IMR-90 (cell line): ENCODE results near the gene PLCG2. TPM values are rescaled to one million over a fixed set of nuclear protein-coding genes. Genes with fewer than 3 reads are reported as not detected.

Experiments
- ATAC-seq: fragments of 200-7000 bp; cut with Tn5 transposase; 2 replicates; pipeline ENCODE4 v1.9.1; 2020; ENCODE audit warnings: low read depth, mild to moderate bottlenecking, moderate library complexity
- BruUV-seq: library from RNA; stranded (reverse); fragments of 400-500 nt; replicated peaks from 2 replicates; lab custom pipeline; 2021; lab: Mats Ljungman, UMichigan
- CTCF ChIA-PET: fragments of 300-600 bp; formaldehyde crosslinking; extraction: SDS; loops from one replicate; lab custom pipeline; 2021; ENCODE audit warnings: antibody characterized with exemption; lab: Yijun Ruan, JAX
- POLR2A ChIA-PET: fragments of 300-600 bp; sonication (Branson Sonifier 250); formaldehyde crosslinking; loops from one replicate; lab custom pipeline; 2022; ENCODE audit warnings: antibody characterized with exemption; ENCODE audit not compliant: unreplicated experiment; lab: Charles Lee
- DNase-seq: peaks from one replicate; pipeline ENCODE4 v3.0.0; 2013
- H2AFZ ChIP-seq: replicated peaks from 2 replicates; pipeline ENCODE3; 2013; ENCODE audit warnings: low read length, mild to moderate bottlenecking; ENCODE audit not compliant: poor library complexity
- H2AK5ac ChIP-seq: 2 replicates; pipeline ENCODE4 v1.6.1; 2013; ENCODE audit warnings: low read depth, low read length, inconsistent platforms
- H2AK9ac ChIP-seq: replicated peaks from 2 replicates; pipeline ENCODE3; 2013; ENCODE audit warnings: mild to moderate bottlenecking, low read depth, low read length, moderate library complexity; ENCODE audit not compliant: poor library complexity
- H2BK120ac ChIP-seq: 2 replicates; pipeline ENCODE4 v1.6.1; 2013; ENCODE audit warnings: low read depth, low read length, inconsistent platforms
- H2BK15ac ChIP-seq: 3 replicates; pipeline ENCODE4 v1.6.1; 2013; ENCODE audit warnings: low read depth, low read length, inconsistent platforms
- H2BK20ac ChIP-seq: 2 replicates; pipeline ENCODE4 v1.6.1; 2013; ENCODE audit warnings: low read depth, mild to moderate bottlenecking, inconsistent platforms, low read length, moderate library complexity
- H2BK5ac ChIP-seq: 2 replicates; pipeline ENCODE4 v1.6.1; 2013; ENCODE audit warnings: mild to moderate bottlenecking, low read depth, low read length, inconsistent platforms; ENCODE audit not compliant: poor library complexity, severe bottlenecking
- H3K14ac ChIP-seq: replicated peaks from 2 replicates; pipeline ENCODE4 v1.6.1; 2013; ENCODE audit warnings: low read depth, low read length, inconsistent platforms
- H3K18ac ChIP-seq: 2 replicates; pipeline ENCODE4 v1.6.1; 2013; ENCODE audit warnings: low read depth, low read length, control low read depth
- H3K23ac ChIP-seq: 2 replicates; pipeline ENCODE4 v1.6.1; 2013; ENCODE audit warnings: low read depth, low read length, inconsistent platforms
- H3K27ac ChIP-seq: 2 replicates; pipeline ENCODE4 v1.5.1; 2013; ENCODE audit warnings: mild to moderate bottlenecking, control low read depth, low read length; ENCODE audit not compliant: insufficient read depth
- H3K27me3 ChIP-seq: 2 replicates; pipeline ENCODE4 v1.6.1; 2013; ENCODE audit warnings: low read length; ENCODE audit not compliant: control insufficient read depth, insufficient read depth
- H3K36me3 ChIP-seq: 2 replicates; pipeline ENCODE4 v1.6.1; 2013; ENCODE audit warnings: low read length, mixed read lengths; ENCODE audit not compliant: control insufficient read depth, insufficient read depth
- H3K4ac ChIP-seq: 2 replicates; pipeline ENCODE4 v1.6.1; 2013; ENCODE audit warnings: low read depth, low read length, inconsistent platforms
- H3K4me1 ChIP-seq: 2 replicates; pipeline ENCODE4 v1.6.1; 2013; ENCODE audit warnings: low read length, mixed read lengths; ENCODE audit not compliant: control insufficient read depth, insufficient read depth
- H3K4me2 ChIP-seq: 2 replicates; pipeline ENCODE4 v1.6.1; 2013; ENCODE audit warnings: low read depth, mild to moderate bottlenecking, control low read depth, low read length, moderate library complexity
- H3K4me3 ChIP-seq: 2 replicates; pipeline ENCODE4 v1.5.1; 2013; ENCODE audit warnings: low read depth, mild to moderate bottlenecking, control low read depth, low read length, moderate library complexity; ENCODE audit not compliant: insufficient read depth
- H3K56ac ChIP-seq: 2 replicates; pipeline ENCODE4 v1.6.1; 2013; ENCODE audit warnings: low read length, inconsistent platforms; ENCODE audit not compliant: insufficient read depth; ENCODE audit errors: extremely low read depth
- H3K79me1 ChIP-seq, 2 experiments: 2 replicates each; pipeline ENCODE4 v1.6.1; 2013; ENCODE audit warnings: low read length in 2 of 2, inconsistent platforms in 1 of 2, low read depth in 1 of 2
- H3K9ac ChIP-seq: 2 replicates; pipeline ENCODE4 v1.6.1; 2013; ENCODE audit warnings: low read depth, low read length, control low read depth
- H3K9me1 ChIP-seq: 2 replicates; pipeline ENCODE4 v1.6.1; 2013; ENCODE audit warnings: low read length, inconsistent platforms; ENCODE audit not compliant: insufficient read depth
- H3K9me3 ChIP-seq: 2 replicates; pipeline ENCODE4 v1.6.1; 2013; ENCODE audit warnings: low read length; ENCODE audit not compliant: control insufficient read depth, insufficient read depth
- H4K20me1 ChIP-seq: 2 replicates; pipeline ENCODE4 v1.6.1; 2013; ENCODE audit warnings: low read length, inconsistent platforms; ENCODE audit not compliant: insufficient read depth
- H4K5ac ChIP-seq: 2 replicates; pipeline ENCODE4 v1.6.1; 2013; ENCODE audit warnings: mild to moderate bottlenecking, low read depth, low read length, control low read depth
- H4K8ac ChIP-seq, 2 experiments: 2 replicates each; pipeline ENCODE4 v1.6.1; 2013; ENCODE audit warnings: low read depth in 2 of 2, low read length in 2 of 2, control low read depth in 1 of 2, inconsistent platforms in 1 of 2
- H4K91ac ChIP-seq: 2 replicates; pipeline ENCODE4 v1.6.1; 2013; ENCODE audit warnings: low read depth, low read length, inconsistent platforms; ENCODE audit not compliant: insufficient read depth
- CEBPB ChIP-seq: IDR thresholded peaks from 2 replicates; pipeline ENCODE4 v1.6.1; 2012; ENCODE audit warnings: low read depth, low read length, improper control_type of control experiment
- CHD1 ChIP-seq: IDR thresholded peaks from 2 replicates; pipeline ENCODE4 v1.6.1; 2012; ENCODE audit warnings: low read depth, low read length, improper control_type of control experiment
- MXI1 ChIP-seq: IDR thresholded peaks from 2 replicates; pipeline ENCODE4 v1.6.1; 2012; ENCODE audit warnings: low read depth, mild to moderate bottlenecking, low read length, moderate library complexity, borderline replicate concordance
- NFE2L2 ChIP-seq: fragments of 150-350 bp; IDR thresholded peaks from 2 replicates; pipeline ENCODE4 v1.6.1; 2016; ENCODE audit warnings: low read depth, mild to moderate bottlenecking, low read length
- POLR2A ChIP-seq: IDR thresholded peaks from 2 replicates; pipeline ENCODE4 v1.6.1; 2012; ENCODE audit warnings: mild to moderate bottlenecking, low read depth, low read length
- RAD21 ChIP-seq: IDR thresholded peaks from 2 replicates; pipeline ENCODE4 v1.6.1; 2012; ENCODE audit warnings: low read length, improper control_type of control experiment
- RCOR1 ChIP-seq: IDR thresholded peaks from 2 replicates; pipeline ENCODE4 v1.6.1; 2012; ENCODE audit warnings: mild to moderate bottlenecking, low read length, improper control_type of control experiment; ENCODE audit not compliant: insufficient replicate concordance
- WGBS, 2 experiments: methylation state at CpG; one replicate each; pipeline versions ENCODE4 v1.1.5 to v1.1.7; 2013; ENCODE audit warnings: missing lambda C conversion rate in 2 of 2; ENCODE audit not compliant: insufficient read length in 1 of 2; ENCODE audit errors: extremely low coverage in 2 of 2; 5-methylcytosine and 5-hydroxymethylcytosine counted together
- dilution Hi-C: fragments of 300-500 bp; cut with HindIII; formaldehyde crosslinking; loops from one replicate; pipeline ENCODE4 v1.14.3; 2018; ENCODE audit warnings: low sequenced_read_pairs; ENCODE audit not compliant: unreplicated experiment
- in situ Hi-C: fragments of 300-500 bp; cut with MboI; formaldehyde crosslinking; loops from 3 replicates; pipeline ENCODE4 v1.14.3; 2019; ENCODE audit warnings: low sequenced_read_pairs, inconsistent platforms, mixed read lengths
- intact Hi-C: fragments of 100-400 bp; cut with micrococcal nuclease; formaldehyde crosslinking; loops from 2 replicates; pipeline ENCODE4 v1.10.0; 2022
- polyA plus RNA-seq, 3 experiments: library from polyadenylated mRNA; depleted of rRNA; stranded (reverse); fragments of >200 nt; gene quantifications; 2 replicates each; pipeline ENCODE4 v1.2.3, GENCODE V29; 2012; ENCODE audit warnings: low replicate concordance in 1 of 3
- total RNA-seq: library from RNA; depleted of rRNA; stranded (reverse); fragments of >200 nt; gene quantifications from 2 replicates; pipeline ENCODE4 v1.2.3, GENCODE V29; 2012
- TF ChIP-seq, protein P1 (sequence below): conservative IDR thresholded peaks from 2 replicates; pipeline ENCODE4 v1.5.1; 2012; ENCODE audit warnings: mild to moderate bottlenecking, low read depth, low read length, improper control_type of control experiment
- TF ChIP-seq, protein P2 (sequence below): fragments of 150-350 bp; IDR thresholded peaks from 2 replicates; pipeline ENCODE4 v1.6.1; 2017; ENCODE audit warnings: mild to moderate bottlenecking, antibody characterized with exemption, low read length, low read depth
- TF ChIP-seq, protein P3 (sequence below): fragments of 150-350 bp; IDR thresholded peaks from 2 replicates; pipeline ENCODE4 v1.6.1; 2016; ENCODE audit warnings: low read depth, mild to moderate bottlenecking, low read length, moderate library complexity, borderline replicate concordance

PLCG2 gene
- total and polyA plus RNA-seq, 2 of the 4 experiments (the other 2 are of a cell fraction): 0.14 to 0.18 TPM

DNA sequence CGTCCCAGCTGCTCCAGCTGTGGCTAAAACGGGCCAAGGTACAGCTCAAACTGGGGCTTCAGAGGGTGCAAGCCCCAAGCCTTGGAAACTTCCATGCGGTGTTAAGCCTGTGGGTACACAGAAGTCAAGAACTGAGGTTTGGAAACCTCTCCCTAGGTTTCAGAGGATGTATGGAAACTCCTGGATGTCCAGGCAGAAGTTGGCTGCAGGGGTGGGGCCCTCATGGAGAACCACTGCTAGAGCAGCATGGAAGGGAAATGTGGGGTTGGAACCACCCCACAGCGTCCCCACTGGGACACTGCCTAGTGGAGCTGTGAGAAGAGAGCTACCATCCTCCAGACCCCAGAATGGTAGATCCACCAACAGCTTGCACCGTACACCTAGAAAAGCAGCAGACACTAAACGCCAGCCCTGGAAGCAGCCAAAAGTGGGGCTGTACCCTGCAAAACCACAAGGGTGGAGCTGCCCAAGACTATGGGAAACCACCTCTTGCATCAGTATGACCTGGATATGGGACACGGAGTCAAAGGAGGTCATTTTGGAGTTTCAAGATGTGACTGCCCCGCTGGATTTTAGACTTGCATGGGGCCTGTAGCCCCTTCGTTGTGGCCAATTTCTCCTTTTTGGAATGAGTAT, 230.0 kb downstream of the PLCG2 start:
- BruUV-seq: no TSS peak
- H4K20me1 ChIP-seq: no peaks in the 10 kb centered on the region
- intact Hi-C loops (no loop called here), dilution Hi-C loops (no loop called here), in situ Hi-C loops (no loop called here)
- no peak overlapping the region for H3K4ac ChIP-seq
- H3K27me3 ChIP-seq: peaks cover 12% of the 10 kb centered on the region
- H3K27ac ChIP-seq: no peak overlapping the region
- no peak overlapping the region for H3K14ac ChIP-seq
- H3K18ac ChIP-seq: no peak overlapping the region
- H2BK120ac ChIP-seq: no peak overlapping the region
- no peak overlapping the region for H2AK9ac ChIP-seq
- CTCF ChIA-PET: no interaction called here
- H4K5ac ChIP-seq: no peak overlapping the region
- H4K91ac ChIP-seq: no peak overlapping the region
- DNase-seq (no peak), ATAC-seq (no peak)
- no peak overlapping the region for H3K4me3 ChIP-seq
- no peak overlapping the region for H3K9ac ChIP-seq
- no peak overlapping the region for H3K23ac ChIP-seq
- TF ChIP-seq POLR2A (no peak), RCOR1 (no peak), NFE2L2 (no peak), RAD21 (no peak), CHD1 (no peak), CEBPB (no peak), MXI1 (no peak)
- TF ChIP-seq, protein P1, sequence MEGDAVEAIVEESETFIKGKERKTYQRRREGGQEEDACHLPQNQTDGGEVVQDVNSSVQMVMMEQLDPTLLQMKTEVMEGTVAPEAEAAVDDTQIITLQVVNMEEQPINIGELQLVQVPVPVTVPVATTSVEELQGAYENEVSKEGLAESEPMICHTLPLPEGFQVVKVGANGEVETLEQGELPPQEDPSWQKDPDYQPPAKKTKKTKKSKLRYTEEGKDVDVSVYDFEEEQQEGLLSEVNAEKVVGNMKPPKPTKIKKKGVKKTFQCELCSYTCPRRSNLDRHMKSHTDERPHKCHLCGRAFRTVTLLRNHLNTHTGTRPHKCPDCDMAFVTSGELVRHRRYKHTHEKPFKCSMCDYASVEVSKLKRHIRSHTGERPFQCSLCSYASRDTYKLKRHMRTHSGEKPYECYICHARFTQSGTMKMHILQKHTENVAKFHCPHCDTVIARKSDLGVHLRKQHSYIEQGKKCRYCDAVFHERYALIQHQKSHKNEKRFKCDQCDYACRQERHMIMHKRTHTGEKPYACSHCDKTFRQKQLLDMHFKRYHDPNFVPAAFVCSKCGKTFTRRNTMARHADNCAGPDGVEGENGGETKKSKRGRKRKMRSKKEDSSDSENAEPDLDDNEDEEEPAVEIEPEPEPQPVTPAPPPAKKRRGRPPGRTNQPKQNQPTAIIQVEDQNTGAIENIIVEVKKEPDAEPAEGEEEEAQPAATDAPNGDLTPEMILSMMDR: no peak
- TF ChIP-seq, protein P2, sequence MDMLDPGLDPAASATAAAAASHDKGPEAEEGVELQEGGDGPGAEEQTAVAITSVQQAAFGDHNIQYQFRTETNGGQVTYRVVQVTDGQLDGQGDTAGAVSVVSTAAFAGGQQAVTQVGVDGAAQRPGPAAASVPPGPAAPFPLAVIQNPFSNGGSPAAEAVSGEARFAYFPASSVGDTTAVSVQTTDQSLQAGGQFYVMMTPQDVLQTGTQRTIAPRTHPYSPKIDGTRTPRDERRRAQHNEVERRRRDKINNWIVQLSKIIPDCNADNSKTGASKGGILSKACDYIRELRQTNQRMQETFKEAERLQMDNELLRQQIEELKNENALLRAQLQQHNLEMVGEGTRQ: no peak
- TF ChIP-seq, protein P3, sequence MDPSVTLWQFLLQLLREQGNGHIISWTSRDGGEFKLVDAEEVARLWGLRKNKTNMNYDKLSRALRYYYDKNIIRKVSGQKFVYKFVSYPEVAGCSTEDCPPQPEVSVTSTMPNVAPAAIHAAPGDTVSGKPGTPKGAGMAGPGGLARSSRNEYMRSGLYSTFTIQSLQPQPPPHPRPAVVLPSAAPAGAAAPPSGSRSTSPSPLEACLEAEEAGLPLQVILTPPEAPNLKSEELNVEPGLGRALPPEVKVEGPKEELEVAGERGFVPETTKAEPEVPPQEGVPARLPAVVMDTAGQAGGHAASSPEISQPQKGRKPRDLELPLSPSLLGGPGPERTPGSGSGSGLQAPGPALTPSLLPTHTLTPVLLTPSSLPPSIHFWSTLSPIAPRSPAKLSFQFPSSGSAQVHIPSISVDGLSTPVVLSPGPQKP: no peak
- POLR2A ChIA-PET: no interaction called here
- H2AFZ ChIP-seq: no peak overlapping the region
- H3K36me3 ChIP-seq: peaks cover 1% of the 10 kb centered on the region; the same call in 1 of the 2 replicates
- H2BK15ac ChIP-seq: no peak overlapping the region
- H2BK5ac ChIP-seq: no peak overlapping the region
- peaks cover 7% of the 10 kb centered on the region for H3K9me3 ChIP-seq
- no peaks in the 10 kb centered on the region for H3K4me1 ChIP-seq
- H4K8ac ChIP-seq: no peak overlapping the region
- 23% methylated on average over 4 of the region's 9 CpGs; no CpG with 5 or more reads in 1 of the 2 experiments for WGBS, 2 experiments
- H3K79me1 ChIP-seq: no peaks in the 10 kb centered on the region
- H2AK5ac ChIP-seq: no peak overlapping the region
- no peak overlapping the region for H3K56ac ChIP-seq
- H3K4me2 ChIP-seq: no peak overlapping the region
- no peaks in the 10 kb centered on the region for H3K9me1 ChIP-seq
- no peak overlapping the region for H2BK20ac ChIP-seq
